Activated CD4-positive, alpha-beta T cell treated with anti-CD3 and anti-CD28 coated beads, Interleukin-2, Interleukin-6, amounts not matched to agents 100 ng/mL and 50 ng/mL, durations not matched to agents 16 hours and 8 hours (primary cell): ENCODE measurements around the gene CACNA2D3.

ENCODE experiments used
- DNase-seq: peaks from one replicate; pipeline ENCODE4 v3.0.0-alpha.2; 2020

The CACNA2D3 gene

GRCh38 chr3:54832876-54833275, 710.5 kb downstream of the CACNA2D3 start:
- no peak for DNase-seq

DNA sequence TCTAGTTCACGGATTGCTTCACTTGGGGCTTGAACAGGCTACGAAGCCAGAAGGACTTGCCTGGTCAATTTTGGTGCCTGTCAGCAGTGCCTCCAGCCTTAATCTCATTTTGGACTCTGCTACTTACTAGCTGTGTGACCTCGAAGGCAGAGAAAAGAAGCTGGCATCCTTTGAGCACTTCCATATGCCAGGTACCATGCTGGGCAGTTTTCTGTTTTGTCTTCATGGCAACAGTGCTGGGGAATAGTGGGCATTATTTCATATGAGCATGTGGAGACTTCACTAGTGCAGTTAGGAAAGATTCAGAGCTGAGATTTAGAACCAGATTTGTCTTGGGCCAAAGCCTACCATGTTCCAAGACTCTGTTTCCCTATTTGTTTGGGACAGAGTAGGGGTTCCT, 713.3 kb downstream of the CACNA2D3 start:
- DNase-seq = no peak

DNA sequence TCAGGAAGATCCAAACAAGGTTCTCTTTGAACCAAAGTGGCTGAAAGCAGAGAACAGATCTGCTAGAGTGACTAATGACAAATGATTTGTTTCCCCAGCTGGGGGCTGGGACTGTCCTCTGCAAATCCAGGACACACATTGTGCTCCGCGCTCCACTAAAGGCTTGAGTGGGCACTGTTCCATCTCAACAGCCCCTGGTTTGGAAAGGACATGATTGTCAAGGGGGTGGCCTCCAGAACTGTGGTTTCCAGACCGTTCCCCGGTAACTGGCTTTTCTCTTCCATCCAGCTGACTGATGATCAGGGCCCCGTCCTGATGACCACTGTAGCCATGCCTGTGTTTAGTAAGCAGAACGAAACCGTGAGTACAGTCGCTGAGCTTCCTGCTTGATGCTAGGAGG, 714.5 kb downstream of the CACNA2D3 start:
- no peak for DNase-seq

- DNase-seq = no peak
These were observed 715.6 kb downstream of the CACNA2D3 start for GRCh38 chr3:54837964-54838363.

GRCh38 chr3:54841471-54841870, 719.1 kb downstream of the CACNA2D3 start:
- no peak for DNase-seq

DNA sequence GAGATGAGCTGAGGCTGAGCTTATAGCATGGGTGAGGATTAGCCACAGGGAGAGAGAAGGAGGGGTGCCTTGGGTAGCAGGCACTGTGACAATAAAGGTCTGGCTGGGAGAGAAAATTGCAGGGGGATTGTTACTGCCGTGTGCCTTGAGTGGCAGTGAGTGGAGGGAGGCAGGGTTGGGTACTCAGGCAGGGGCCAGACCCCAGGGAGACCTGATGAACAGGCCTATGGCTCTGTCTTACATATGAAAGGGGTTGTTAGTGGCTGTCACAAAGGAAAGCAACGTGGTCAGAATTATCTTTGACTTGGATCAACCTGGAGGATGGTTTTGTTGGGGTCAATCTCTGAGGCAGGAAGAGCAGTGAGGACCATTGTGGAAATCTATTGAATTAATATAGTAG, 721.0 kb downstream of the CACNA2D3 start:
- no peak for DNase-seq

GRCh38 chr3:54844211-54844610, 721.9 kb downstream of the CACNA2D3 start:
- DNase-seq = no peak

GRCh38 chr3:54845011-54845410, 722.7 kb downstream of the CACNA2D3 start:
- DNase-seq = no peak

GRCh38 chr3:54845551-54845950, 723.2 kb downstream of the CACNA2D3 start:
- DNase-seq = no peak

GRCh38 chr3:54846119-54846518, 723.8 kb downstream of the CACNA2D3 start:
- DNase-seq = no peak

- no peak for DNase-seq
These were observed 725.0 kb downstream of the CACNA2D3 start for GRCh38 chr3:54847361-54847760.

GRCh38 chr3:54849360-54849759, 727.0 kb downstream of the CACNA2D3 start:
- DNase-seq = no peak

DNA sequence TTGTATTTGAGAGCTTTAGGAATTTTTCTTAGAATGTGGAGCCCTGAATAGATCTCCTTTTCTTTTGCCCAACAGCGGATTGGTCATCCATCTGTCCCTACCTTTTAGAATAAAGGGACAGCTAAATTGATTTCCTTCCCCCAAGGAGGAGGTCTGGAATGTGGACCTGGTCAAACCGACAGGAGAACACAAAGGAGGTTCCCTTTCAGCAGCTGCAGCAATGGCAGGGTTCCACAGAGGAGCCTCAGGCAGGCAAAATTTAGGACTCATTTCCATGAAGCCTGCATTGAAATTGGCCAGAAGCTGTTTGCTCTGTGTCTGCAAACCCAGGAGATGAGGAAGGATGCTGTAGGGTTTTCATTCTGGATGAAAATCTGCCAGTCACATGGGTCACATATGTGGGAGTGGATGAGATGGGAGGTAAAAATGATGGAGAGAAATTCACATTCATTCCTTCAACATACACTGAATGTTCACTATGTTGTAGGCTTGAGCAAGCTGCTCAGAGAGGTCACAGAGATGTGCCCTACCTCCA, 728.2 kb downstream of the CACNA2D3 start:
- no peak for DNase-seq

DNA sequence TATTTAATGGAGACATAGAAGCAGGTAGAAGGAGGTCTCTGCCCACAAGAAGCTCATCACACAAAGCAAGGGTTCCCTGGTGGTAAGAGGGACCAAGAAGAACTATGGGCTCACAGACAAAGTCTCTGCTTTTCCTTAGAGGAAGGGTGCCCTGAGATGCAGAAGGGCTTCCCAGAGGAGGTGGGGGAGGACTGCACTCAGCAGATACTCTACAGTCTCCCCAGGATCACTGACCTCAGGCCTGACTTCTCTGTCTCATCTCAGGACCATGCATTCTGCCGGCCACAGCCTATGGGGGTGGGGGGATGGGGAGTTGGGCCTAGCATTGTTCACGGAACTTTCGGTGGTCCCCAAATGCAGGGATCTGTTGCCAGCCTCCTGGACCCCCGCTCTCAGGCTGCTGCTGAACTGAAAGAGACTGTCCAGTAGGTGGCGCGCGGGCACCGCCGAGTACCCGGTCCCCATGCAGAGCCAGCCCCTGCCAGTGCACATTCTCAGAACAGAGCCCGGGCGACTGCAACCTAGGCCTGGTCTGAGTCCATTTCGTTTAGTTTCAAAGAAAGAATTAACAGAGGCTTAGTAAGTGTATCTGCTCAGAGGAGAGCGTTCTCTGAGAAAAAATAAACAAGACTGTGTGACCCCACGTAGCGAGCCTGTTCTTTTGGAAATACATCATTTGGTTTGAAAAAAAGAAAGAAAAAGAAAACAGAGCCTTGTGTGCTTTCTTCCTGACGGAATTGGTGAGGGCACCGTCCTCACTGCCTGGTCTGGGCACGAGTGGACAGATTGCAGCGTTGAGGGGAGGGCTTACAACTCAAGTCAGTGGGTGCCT, 731.4 kb downstream of the CACNA2D3 start:
- peak; percentile 60 for DNase-seq

GRCh38 chr3:54856271-54856670, 733.9 kb downstream of the CACNA2D3 start:
- no peak for DNase-seq

- no peak for DNase-seq
These were observed 735.0 kb downstream of the CACNA2D3 start for GRCh38 chr3:54857343-54857742.

GRCh38 chr3:54858093-54858785, 735.9 kb downstream of the CACNA2D3 start:
- no peak for DNase-seq

GRCh38 chr3:54859184-54859583, 736.8 kb downstream of the CACNA2D3 start:
- DNase-seq = no peak

DNA sequence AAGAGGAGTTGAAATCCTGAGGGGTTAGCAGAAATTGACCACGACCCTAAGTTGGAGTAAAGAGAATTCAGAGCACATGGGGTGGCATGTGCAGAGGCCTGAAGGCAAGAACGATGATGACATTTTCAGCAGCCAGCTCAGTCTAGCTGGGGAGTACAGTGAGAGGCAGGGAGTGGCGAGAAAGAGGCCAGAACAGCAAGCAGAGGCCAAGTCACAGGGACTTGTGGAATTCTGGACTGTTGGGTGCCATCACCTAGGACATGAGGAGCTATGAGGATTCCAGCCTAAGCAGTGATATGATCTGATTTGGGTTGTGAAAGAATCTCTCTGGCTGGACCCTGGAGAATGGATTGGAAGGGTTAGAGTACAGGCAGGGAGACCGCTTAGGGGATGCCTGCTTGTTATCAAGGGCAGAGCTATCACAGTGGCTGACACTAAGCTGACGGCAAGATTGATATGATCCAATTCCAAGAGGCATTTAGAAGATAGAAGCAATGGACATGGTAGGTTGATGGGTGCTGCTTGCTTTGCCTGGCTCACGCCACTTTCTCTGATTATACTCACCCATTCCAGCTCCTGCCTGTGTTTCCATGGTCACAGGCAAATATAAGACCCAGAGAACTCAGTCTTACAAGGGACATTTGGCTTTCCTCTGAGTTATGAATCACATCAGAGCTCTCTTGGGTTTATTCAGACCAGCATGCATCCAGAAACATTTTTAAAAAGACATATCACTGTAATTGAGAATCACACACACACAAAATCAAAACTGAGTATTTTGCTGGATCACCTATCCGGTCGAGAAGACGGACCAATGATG, 739.1 kb downstream of the CACNA2D3 start:
- DNase-seq = no peak

GRCh38 chr3:54862526-54862925, 740.2 kb downstream of the CACNA2D3 start:
- DNase-seq = no peak

GRCh38 chr3:54863366-54863765, 741.0 kb downstream of the CACNA2D3 start:
- no peak for DNase-seq

DNA sequence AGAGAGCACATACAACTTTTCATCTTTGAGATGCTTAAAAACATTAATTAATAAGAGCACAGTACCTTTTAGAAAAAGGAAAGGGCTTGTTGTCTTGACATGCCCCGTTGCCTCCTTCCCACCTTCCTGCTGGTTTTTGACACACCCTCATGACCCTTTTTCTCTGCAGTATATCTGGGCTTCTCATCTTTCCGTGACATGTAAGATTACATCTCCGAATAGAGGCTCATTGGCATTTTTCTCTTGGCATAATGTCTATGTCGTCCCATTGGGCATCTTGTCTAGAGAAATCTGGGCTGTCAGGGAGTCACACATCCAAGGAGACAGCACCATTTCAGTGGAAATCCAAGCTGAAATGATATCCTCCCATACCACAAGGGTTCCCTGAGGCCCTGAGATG, 741.4 kb downstream of the CACNA2D3 start:
- DNase-seq = no peak

GRCh38 chr3:54865316-54865715, 743.0 kb downstream of the CACNA2D3 start:
- no peak for DNase-seq
